Measurements from ENCODE around the gene PARD3B. TPM values are rescaled to one million over a fixed set of nuclear protein-coding genes. Genes with fewer than 3 reads are reported as not detected.

PARD3B gene
- total and polyA plus RNA-seq, 10 of the 15 experiments (the other 5 are each of a cell fraction or from before 2014, with no cell fraction given), result 0.01 to 0.54 (median 0.07) TPM; not detected in 7

GRCh38 chr2:204507636-204508035, 37.6 kb upstream of the PARD3B start (continued):
- TF ChIP-seq ZNF687 (IDR thresholded peaks at IDR 0.05), result no peak
- no peak for TF ChIP-seq KDM1A (IDR thresholded peaks at IDR 0.05; ENCODE audit: borderline replicate concordance)
- no peak for TF ChIP-seq E4F1 (IDR thresholded peaks at IDR 0.05; ENCODE audit: borderline replicate concordance, partially characterized antibody)
- TF ChIP-seq RFX5 (IDR thresholded peaks at IDR 0.05; ENCODE audit: low read depth, low read length), result no peak
- no peak for TF ChIP-seq PML (IDR thresholded peaks at IDR 0.05; ENCODE audit: low read length)
- TF ChIP-seq SPI1 (IDR thresholded peaks at IDR 0.05; ENCODE audit: borderline replicate concordance, insufficient read depth, low read depth, low read length), result no peak
- no peak for TF ChIP-seq TBL1XR1 (IDR thresholded peaks at IDR 0.05; ENCODE audit: low read depth, low read length)
- no peak for TF ChIP-seq REST (IDR thresholded peaks at IDR 0.05; ENCODE audit: low read depth, low read length)
- no peak for TF ChIP-seq ZNF217 (IDR thresholded peaks at IDR 0.05)
- TF ChIP-seq CBX3 (IDR thresholded peaks at IDR 0.05; ENCODE audit: borderline replicate concordance, low read depth), result no peak
- TF ChIP-seq CHD1 (IDR thresholded peaks at IDR 0.05; ENCODE audit: low read depth, low read length), result no peak
- no peak for TF ChIP-seq JUNB (IDR thresholded peaks at IDR 0.05)
- no peak for TF ChIP-seq NFYA (IDR thresholded peaks at IDR 0.05; ENCODE audit: borderline replicate concordance, low read depth, low read length)
- no peak for TF ChIP-seq STAT3 (IDR thresholded peaks at IDR 0.05; ENCODE audit: low read depth, low read length)
- no peak for TF ChIP-seq EP300 (IDR thresholded peaks at IDR 0.05; ENCODE audit: borderline replicate concordance in 1 of 2, control insufficient read depth in 1 of 2, low read depth in 2 of 2, low read length in 2 of 2)
